ENCODE data around the gene CTAGE9.
"Not testable (repeated sequence)": the region's sequence is repeated elsewhere in the genome, so short reads cannot be mapped to it uniquely, and the experiment has no call there.

DNA sequence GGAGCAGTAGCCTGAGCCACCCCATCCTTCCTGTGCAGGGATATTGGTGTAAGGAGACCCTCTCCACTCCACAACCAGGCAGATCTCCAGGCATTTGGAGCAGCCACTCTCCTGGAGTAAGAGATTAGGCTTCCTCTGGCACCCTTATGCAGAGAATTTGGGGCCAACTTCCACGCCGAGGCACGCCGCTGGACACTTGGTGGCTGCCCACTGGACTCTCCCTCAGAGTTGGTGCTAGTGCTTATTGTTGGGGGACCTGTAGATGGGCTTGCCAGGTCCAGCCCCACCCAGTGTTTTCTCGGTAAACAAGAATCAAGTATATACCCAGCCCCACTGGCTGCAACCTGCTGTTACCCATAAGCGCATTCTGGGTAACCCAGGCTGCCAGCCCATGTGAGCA lies 4.8 kb upstream of the CTAGE9 start:
- TF ChIP-seq, protein P1, sequence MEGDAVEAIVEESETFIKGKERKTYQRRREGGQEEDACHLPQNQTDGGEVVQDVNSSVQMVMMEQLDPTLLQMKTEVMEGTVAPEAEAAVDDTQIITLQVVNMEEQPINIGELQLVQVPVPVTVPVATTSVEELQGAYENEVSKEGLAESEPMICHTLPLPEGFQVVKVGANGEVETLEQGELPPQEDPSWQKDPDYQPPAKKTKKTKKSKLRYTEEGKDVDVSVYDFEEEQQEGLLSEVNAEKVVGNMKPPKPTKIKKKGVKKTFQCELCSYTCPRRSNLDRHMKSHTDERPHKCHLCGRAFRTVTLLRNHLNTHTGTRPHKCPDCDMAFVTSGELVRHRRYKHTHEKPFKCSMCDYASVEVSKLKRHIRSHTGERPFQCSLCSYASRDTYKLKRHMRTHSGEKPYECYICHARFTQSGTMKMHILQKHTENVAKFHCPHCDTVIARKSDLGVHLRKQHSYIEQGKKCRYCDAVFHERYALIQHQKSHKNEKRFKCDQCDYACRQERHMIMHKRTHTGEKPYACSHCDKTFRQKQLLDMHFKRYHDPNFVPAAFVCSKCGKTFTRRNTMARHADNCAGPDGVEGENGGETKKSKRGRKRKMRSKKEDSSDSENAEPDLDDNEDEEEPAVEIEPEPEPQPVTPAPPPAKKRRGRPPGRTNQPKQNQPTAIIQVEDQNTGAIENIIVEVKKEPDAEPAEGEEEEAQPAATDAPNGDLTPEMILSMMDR (IDR thresholded peaks at IDR 0.05), result not testable (repeated sequence)
- TF ChIP-seq POLR2A (IDR thresholded peaks at IDR 0.05), result not testable (repeated sequence)
